ENCODE data around the gene DMP1.

- TF ChIP-seq POLR2AphosphoS5 (IDR thresholded peaks at IDR 0.05; ENCODE audit: low read depth, low read length) = no peak
- TF ChIP-seq REST (IDR thresholded peaks at IDR 0.05; ENCODE audit: insufficient read depth in 1 of 2, low read depth in 2 of 2, low read length in 2 of 2) = no peak
- TF ChIP-seq TAF1 (IDR thresholded peaks at IDR 0.05; ENCODE audit: borderline replicate concordance, insufficient read depth, low read length) = no peak
These were observed 48.7 kb upstream of the DMP1 start for GRCh38 chr4:87601361-87601760.
